Neural cell (in vitro differentiated cells): ENCODE results near the gene RGS9BP. TPM values are rescaled to one million over a fixed set of nuclear protein-coding genes. Genes with fewer than 3 reads are reported as not detected.

Source experiments
- H2AFZ ChIP-seq: fragments of 200-600, 300-800 bp; sonication (generic), shearing (Covaris generic); 2 replicates; pipeline ENCODE4 v1.6.0; 2014; ENCODE audit warnings: low read depth, mild to moderate bottlenecking, antibody characterized with exemption, low read length, moderate library complexity
- H3F3A ChIP-seq: fragments of 200-600 bp; shearing (Covaris generic); 2 replicates; pipeline ENCODE4 v1.6.1; 2016; ENCODE audit warnings: mild to moderate bottlenecking, moderate library complexity, mixed read lengths, antibody characterized with exemption, low read length; ENCODE audit not compliant: insufficient read depth, poor library complexity, severe bottlenecking
- H3K27ac ChIP-seq: fragments of 200-600, 300-800 bp; sonication (generic), shearing (Covaris generic); 2 replicates; pipeline ENCODE4 v1.5.1; 2014; ENCODE audit warnings: mild to moderate bottlenecking, low read length, moderate library complexity
- H3K27me3 ChIP-seq: fragments of 300-800, 200-600 bp; sonication (generic), shearing (Covaris generic); 2 replicates; pipeline ENCODE4 v1.6.0; 2014; ENCODE audit warnings: mild to moderate bottlenecking, low read depth, low read length, moderate library complexity; ENCODE audit not compliant: insufficient read depth
- H3K36me3 ChIP-seq: fragments of 300-800, 200-600 bp; sonication (generic), shearing (Covaris generic); 2 replicates; pipeline ENCODE4 v1.5.1; 2014; ENCODE audit warnings: mild to moderate bottlenecking, antibody characterized with exemption, low read length, moderate library complexity; ENCODE audit not compliant: insufficient read depth
- H3K4me2 ChIP-seq: fragments of 300-800, 200-600 bp; sonication (generic), shearing (Covaris generic); 2 replicates; pipeline ENCODE4 v1.6.0; 2014; ENCODE audit warnings: mild to moderate bottlenecking, low read length
- H3K4me3 ChIP-seq: fragments of 300-800, 200-600 bp; sonication (generic), shearing (Covaris generic); 2 replicates; pipeline ENCODE4 v1.5.1; 2014; ENCODE audit warnings: mild to moderate bottlenecking, low read length, moderate library complexity
- H3K79me2 ChIP-seq: fragments of 200-600 bp; shearing (Covaris generic); replicated peaks from 2 replicates; pipeline ENCODE4 v1.6.0; 2014; ENCODE audit warnings: mild to moderate bottlenecking, low read length, moderate library complexity; ENCODE audit not compliant: insufficient read depth
- H3K9ac ChIP-seq: fragments of 300-800, 200-600 bp; sonication (generic), shearing (Covaris generic); 2 replicates; pipeline ENCODE4 v1.6.1; 2016; ENCODE audit warnings: mild to moderate bottlenecking, low read length, mixed read lengths
- H3K9me2 ChIP-seq: fragments of 200-600 bp; shearing (Covaris generic); 2 replicates; pipeline ENCODE4 v1.6.1; 2016; ENCODE audit warnings: mild to moderate bottlenecking, low read length, mixed read lengths; ENCODE audit not compliant: insufficient read depth
- H3K9me3 ChIP-seq: fragments of 200-600, 300-800 bp; sonication (generic), shearing (Covaris generic); 2 replicates; pipeline ENCODE4 v1.6.1; 2016; ENCODE audit warnings: mild to moderate bottlenecking, mixed run types, low read length, moderate library complexity, mixed read lengths
- H4K20me1 ChIP-seq: fragments of 200-600 bp; shearing (Covaris generic); 2 replicates; pipeline ENCODE4 v1.6.1; 2016; ENCODE audit warnings: mild to moderate bottlenecking, mixed run types; ENCODE audit not compliant: insufficient read depth
- CTCF ChIP-seq: fragments of 450-650 bp; IDR thresholded peaks from 2 replicates; pipeline ENCODE4 v1.5.1; 2014; ENCODE audit warnings: antibody characterized with exemption, mild to moderate bottlenecking, moderate library complexity; ENCODE audit not compliant: poor library complexity, severe bottlenecking
- EP300 ChIP-seq: fragments of 450-650 bp; conservative IDR thresholded peaks from 2 replicates; pipeline ENCODE4 v1.6.1; 2014; ENCODE audit warnings: antibody characterized with exemption, mild to moderate bottlenecking, moderate library complexity; ENCODE audit not compliant: poor library complexity, severe bottlenecking
- EZH2 ChIP-seq: fragments of 200-600, 300-800 bp; shearing (Covaris generic), sonication (generic); IDR thresholded peaks from 2 replicates; pipeline ENCODE4 v1.6.1; 2014; ENCODE audit warnings: antibody characterized with exemption, low read length, borderline replicate concordance, mild to moderate bottlenecking; ENCODE audit not compliant: insufficient read depth, poor library complexity, severe bottlenecking
- MXI1 ChIP-seq: fragments of 450-650 bp; conservative IDR thresholded peaks from 2 replicates; pipeline ENCODE4 v1.6.1; 2014; ENCODE audit warnings: antibody characterized with exemption, mild to moderate bottlenecking; ENCODE audit not compliant: poor library complexity, severe bottlenecking
- POLR2AphosphoS5 ChIP-seq: IDR thresholded peaks from 2 replicates; pipeline ENCODE4 v1.6.1; 2012
- RAD21 ChIP-seq: fragments of 450-650 bp; conservative IDR thresholded peaks from 2 replicates; pipeline ENCODE4 v1.6.1; 2014; ENCODE audit warnings: antibody characterized with exemption, mild to moderate bottlenecking, moderate library complexity
- REST ChIP-seq: IDR thresholded peaks from 2 replicates; pipeline ENCODE4 v1.6.1; 2012; ENCODE audit warnings: borderline replicate concordance
- SMC3 ChIP-seq: fragments of 450-650 bp; conservative IDR thresholded peaks from 2 replicates; pipeline ENCODE4 v1.6.1; 2014; ENCODE audit warnings: antibody characterized with exemption, mild to moderate bottlenecking, moderate library complexity; ENCODE audit not compliant: poor library complexity
- TAF1 ChIP-seq: IDR thresholded peaks from 2 replicates; pipeline ENCODE4 v1.6.1; 2012; ENCODE audit warnings: low read depth
- polyA plus RNA-seq: library from polyadenylated mRNA; depleted of rRNA; stranded (reverse); fragments of >200 nt; gene quantifications from 2 replicates; pipeline ENCODE4 v1.2.3, GENCODE V29; 2014

RGS9BP gene
- polyA plus RNA-seq, 1 donor from 2014 or later, result not detected

GRCh38 chr19:32658075-32658474, 17.6 kb upstream of the RGS9BP start:
- Histone ChIP-seq H3K79me2 (peaks cover 3% of the 10 kb centered on the region), H3K9ac (no peak overlapping the region), H3K4me3 (no peak overlapping the region), H3K27ac (no peak overlapping the region), H4K20me1 (no peaks in the 10 kb centered on the region), H3K9me3 (no peaks in the 10 kb centered on the region), H3F3A (no peaks in the 10 kb centered on the region), H3K9me2 (no peaks in the 10 kb centered on the region), H3K27me3 (no peaks in the 10 kb centered on the region), H3K36me3 (no peaks in the 10 kb centered on the region), H2AFZ (no peak overlapping the region), H3K4me2 (no peak overlapping the region)
- TF ChIP-seq SMC3 (no peak), RAD21 (no peak), POLR2AphosphoS5 (no peak), TAF1 (no peak), EZH2 (no peak), EP300 (no peak), REST (no peak), MXI1 (no peak), CTCF (no peak)

- Histone ChIP-seq H3K4me2 (no peak overlapping the region), H3K9me2 (no peaks in the 10 kb centered on the region), H3K79me2 (peaks cover 3% of the 10 kb centered on the region), H3K27ac (no peak overlapping the region), H4K20me1 (no peaks in the 10 kb centered on the region), H3K27me3 (no peaks in the 10 kb centered on the region), H2AFZ (no peak overlapping the region), H3K4me3 (no peak overlapping the region), H3K36me3 (no peaks in the 10 kb centered on the region), H3K9me3 (no peaks in the 10 kb centered on the region), H3K9ac (no peak overlapping the region), H3F3A (no peaks in the 10 kb centered on the region)
- no peak for TF ChIP-seq SMC3
- TF ChIP-seq MXI1, result no peak
- no peak for TF ChIP-seq EP300
These were observed 17.1 kb upstream of the RGS9BP start for GRCh38 chr19:32658527-32658926.

- Histone ChIP-seq H3K36me3 (no peaks in the 10 kb centered on the region), H3K79me2 (peaks cover 3% of the 10 kb centered on the region)
- TF ChIP-seq REST, result no peak
- TF ChIP-seq SMC3, result no peak
- TF ChIP-seq EP300, result no peak
- no peak for TF ChIP-seq EZH2
These were observed 14.3 kb upstream of the RGS9BP start for GRCh38 chr19:32661318-32661717.

More at GRCh38 chr19:32661318-32661717, 14.3 kb upstream of the RGS9BP start:
- Histone ChIP-seq H4K20me1 (no peaks in the 10 kb centered on the region), H3F3A (no peaks in the 10 kb centered on the region), H3K27ac (no peak overlapping the region), H3K27me3 (no peaks in the 10 kb centered on the region), H3K9me3 (no peaks in the 10 kb centered on the region), H2AFZ (no peak overlapping the region), H3K4me3 (no peak overlapping the region), H3K9ac (no peak overlapping the region), H3K9me2 (no peaks in the 10 kb centered on the region), H3K4me2 (no peak overlapping the region)
